HG02981 (cell line): ENCODE results near the gene KAZN.
"Not testable (repeated sequence)": the region's sequence is repeated elsewhere in the genome, so short reads cannot be mapped to it uniquely, and the experiment has no call there.

Experiments used
- ATAC-seq: cut with Tn5 transposase; IDR thresholded peaks from one replicate; pipeline ENCODE4 v1.9.1; 2021; ENCODE audit warnings: mild to moderate bottlenecking, moderate library complexity; ENCODE audit not compliant: unreplicated experiment

The KAZN gene

DNA sequence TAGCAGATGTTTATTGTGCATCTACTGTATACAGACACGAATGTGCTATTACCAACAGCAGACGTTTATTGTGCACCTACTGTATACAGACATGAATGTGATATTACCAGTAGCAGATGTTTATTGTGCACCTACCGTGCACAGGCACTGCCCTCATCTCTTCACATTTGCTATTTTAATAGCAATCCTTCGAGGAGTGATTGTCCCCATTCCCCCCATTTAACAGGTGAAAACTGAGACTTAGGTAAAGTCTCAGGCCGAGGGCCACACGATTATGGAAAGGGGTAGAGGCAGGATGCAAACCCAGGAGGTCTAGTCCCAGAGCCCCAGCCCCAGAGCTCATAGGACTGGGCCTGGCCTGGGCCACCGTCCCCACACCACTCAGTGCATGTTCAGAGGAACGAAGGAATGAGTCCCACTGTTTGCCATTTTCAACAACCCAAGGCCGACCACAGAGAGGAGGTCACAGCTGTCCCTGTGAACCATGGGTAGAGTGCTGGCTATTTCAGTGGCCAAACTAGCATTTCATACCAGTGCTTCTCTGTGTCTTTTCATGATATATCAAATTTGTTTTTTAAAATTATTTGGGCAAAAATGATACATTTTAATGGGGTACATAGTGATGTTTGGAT is 440.6 kb downstream of the KAZN start:
- ATAC-seq = no peak

- ATAC-seq = no peak
Measured at GRCh38 chr1:15039901-15040300, 441.4 kb downstream of the KAZN start.

DNA sequence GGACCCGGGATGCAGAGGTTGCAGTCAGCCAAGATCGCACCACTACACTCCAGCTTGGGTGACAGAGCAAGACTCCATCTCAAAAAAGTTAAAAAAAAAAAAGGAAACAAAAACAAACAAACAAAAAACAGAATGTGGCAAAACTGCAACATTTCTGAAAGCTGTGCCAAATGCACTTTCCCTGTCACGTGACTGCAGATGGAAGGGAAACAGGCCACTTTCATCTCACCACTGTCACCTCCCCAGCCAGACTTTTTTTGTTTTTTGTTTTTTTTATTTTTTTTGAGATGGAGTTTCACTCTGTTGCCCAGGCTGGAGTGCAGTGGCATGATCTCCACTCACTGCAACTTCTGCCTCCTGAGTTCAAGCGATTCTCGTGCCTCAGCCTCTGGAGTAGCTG is 442.2 kb downstream of the KAZN start:
- ATAC-seq = not testable (repeated sequence)

DNA sequence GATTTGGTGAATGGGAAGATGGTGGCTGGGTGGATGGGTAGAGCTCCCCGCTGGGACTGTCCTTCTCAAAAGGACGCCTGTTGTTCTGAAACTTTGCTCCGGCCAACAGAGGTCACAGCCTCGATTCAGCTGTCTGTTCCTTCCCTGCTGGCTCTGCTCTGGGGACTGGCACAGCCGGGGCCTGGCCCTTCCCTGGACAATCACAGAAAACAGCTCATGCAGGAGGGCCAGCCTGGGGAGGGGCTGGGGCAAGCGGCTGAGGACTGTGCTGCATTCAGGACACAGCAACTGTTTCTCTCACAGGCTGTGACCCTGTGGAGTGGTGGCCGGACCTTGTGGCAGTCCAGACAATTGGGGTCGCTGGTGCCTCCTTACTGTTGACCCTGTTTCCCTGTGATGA is 444.4 kb downstream of the KAZN start:
- no peak for ATAC-seq

DNA sequence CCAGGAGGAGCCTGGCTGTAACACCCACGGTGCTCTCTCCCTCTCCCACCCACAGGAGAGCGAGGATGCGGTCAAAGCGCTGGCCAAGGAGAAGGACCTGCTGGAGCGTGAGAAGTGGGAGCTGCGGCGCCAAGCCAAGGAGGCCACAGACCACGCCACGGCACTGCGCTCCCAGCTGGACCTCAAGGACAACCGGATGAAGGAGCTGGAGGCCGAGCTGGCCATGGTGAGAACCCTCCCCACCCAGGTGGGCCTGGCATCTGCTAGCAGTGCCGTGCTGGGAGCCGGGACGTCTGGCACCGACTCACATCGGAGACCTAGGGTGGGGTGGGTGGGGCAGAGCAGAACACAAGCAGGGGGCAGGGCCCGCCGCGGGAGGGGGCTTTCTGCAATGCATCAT is 445.4 kb downstream of the KAZN start:
- no peak for ATAC-seq

GRCh38 chr1:15045123-15045522 is 446.6 kb downstream of the KAZN start:
- no peak for ATAC-seq

GRCh38 chr1:15046487-15047165 is 448.1 kb downstream of the KAZN start:
- ATAC-seq = no peak

DNA sequence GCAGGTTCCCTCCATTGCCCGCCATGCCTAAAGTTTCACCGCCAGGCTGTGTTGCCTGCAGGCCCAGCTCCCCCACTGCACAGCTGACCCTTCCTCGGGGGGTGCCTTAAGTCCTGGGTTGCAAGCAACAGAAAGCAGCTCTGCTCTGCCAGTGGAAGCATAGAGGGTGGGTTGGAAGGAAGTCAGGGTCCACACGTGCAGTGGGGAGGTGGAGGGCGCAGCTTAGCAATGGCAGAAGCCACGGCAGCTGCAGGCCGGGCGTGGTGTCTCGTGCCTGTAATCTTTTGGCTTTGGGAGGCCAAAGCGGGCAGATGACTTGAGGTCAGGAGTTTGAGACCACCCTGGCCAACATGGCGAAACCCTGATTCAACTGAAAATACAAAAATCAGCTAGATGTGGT is 448.8 kb downstream of the KAZN start:
- no peak for ATAC-seq

- no peak for ATAC-seq
Measured at GRCh38 chr1:15048437-15048980, 450.0 kb downstream of the KAZN start.

DNA sequence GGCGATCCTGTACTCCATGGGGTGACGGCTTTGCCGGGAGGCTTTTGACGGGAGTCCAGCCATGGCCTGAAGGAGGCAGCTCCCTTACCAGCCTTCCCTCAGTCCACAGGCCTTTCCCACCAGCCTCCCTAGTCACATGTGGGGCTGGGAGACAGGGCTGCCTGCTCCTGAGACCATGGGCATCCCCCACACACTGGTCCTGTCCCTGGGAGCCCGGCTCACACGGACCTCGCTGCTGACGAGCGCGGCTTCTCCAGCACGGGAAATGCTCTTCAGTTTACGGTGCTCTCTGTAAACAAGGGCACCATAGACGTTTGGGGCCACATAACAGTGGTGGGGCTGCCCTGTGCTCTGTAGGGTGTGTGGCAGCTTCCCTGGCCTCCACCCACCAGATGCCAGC is 450.6 kb downstream of the KAZN start:
- ATAC-seq = no peak

GRCh38 chr1:15051882-15052528 is 453.5 kb downstream of the KAZN start:
- no peak for ATAC-seq

GRCh38 chr1:15053153-15053552 is 454.7 kb downstream of the KAZN start:
- ATAC-seq = no peak

GRCh38 chr1:15055736-15056415 is 457.4 kb downstream of the KAZN start:
- ATAC-seq = no peak

DNA sequence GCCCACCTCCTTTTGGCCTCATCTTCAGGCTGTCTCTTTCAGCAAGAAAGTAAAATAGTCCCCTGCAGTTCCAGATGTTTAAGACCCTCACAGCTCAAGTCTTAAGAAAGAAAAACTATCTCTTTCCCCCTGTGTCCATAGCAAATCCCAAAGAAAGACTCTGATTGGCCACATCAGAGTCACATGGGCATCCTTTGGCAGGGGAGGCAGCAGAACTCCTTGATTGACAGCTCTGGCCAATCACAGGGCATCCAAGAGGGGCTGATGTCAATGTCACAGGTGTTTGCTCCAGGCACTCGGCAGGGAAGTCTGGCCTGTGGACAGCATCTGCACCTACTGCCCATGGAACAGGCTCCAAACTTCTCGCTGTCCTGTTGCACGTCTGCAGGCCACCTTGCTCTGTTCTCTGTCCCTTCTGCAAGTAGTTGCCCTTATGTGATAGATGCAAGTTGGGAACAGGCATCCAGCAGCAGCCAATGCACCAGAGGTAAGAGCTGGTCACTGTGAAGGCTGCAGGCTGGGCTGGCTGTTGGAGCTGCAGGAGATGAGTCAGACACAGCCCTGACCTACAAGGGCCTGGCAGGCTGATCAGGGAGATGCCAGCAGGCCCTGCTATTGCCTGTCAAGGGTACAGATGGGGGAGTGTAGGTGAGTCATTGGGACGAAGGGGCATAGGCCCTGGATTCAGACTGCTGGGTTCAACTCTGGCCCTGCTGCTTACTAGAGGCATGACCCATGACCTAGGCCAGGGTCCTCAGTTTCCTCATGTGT is 458.2 kb downstream of the KAZN start:
- no peak for ATAC-seq

- no peak for ATAC-seq
Measured at GRCh38 chr1:15057834-15058233, 459.3 kb downstream of the KAZN start.

GRCh38 chr1:15058261-15058660 is 459.8 kb downstream of the KAZN start:
- ATAC-seq = no peak

- ATAC-seq = no peak
Measured at GRCh38 chr1:15060104-15060503, 461.6 kb downstream of the KAZN start.

- ATAC-seq = no peak
Measured at GRCh38 chr1:15062479-15063099, 464.1 kb downstream of the KAZN start.

GRCh38 chr1:15063346-15063745 is 464.9 kb downstream of the KAZN start:
- no peak for ATAC-seq

- ATAC-seq = no peak
Measured at GRCh38 chr1:15063783-15064182, 465.3 kb downstream of the KAZN start.
